Effector memory CD4-positive, alpha-beta T cell (primary cell): ENCODE data around the gene NCAM1.

Experiments used
- DNase-seq, 3 donors: peaks; one replicate each; pipeline ENCODE4 v3.0.0-alpha.2; 2020
- H3K27ac ChIP-seq: 2 replicates; pipeline ENCODE4 v1.7.0; 2013; ENCODE audit warnings: mild to moderate bottlenecking, low read length, moderate library complexity; ENCODE audit not compliant: insufficient read depth, poor library complexity, severe bottlenecking
- H3K27me3 ChIP-seq: replicated peaks from 2 replicates; pipeline ENCODE4 v1.7.0; 2013; ENCODE audit warnings: mild to moderate bottlenecking, low read length; ENCODE audit not compliant: insufficient read depth, control insufficient read depth, poor library complexity, severe bottlenecking
- H3K36me3 ChIP-seq: 2 replicates; pipeline ENCODE4 v1.7.0; 2013; ENCODE audit warnings: mild to moderate bottlenecking, low read length, moderate library complexity; ENCODE audit not compliant: control insufficient read depth, insufficient read depth
- H3K4me1 ChIP-seq: 2 replicates; pipeline ENCODE4 v1.7.0; 2013; ENCODE audit warnings: low read length, mild to moderate bottlenecking; ENCODE audit not compliant: control insufficient read depth, insufficient read depth, poor library complexity, severe bottlenecking
- H3K4me3 ChIP-seq: 2 replicates; pipeline ENCODE4 v1.7.0; 2013; ENCODE audit warnings: low read length, low read depth, mild to moderate bottlenecking; ENCODE audit not compliant: insufficient read depth, poor library complexity, severe bottlenecking
- H3K9me3 ChIP-seq: 2 replicates; pipeline ENCODE4 v1.7.0; 2013; ENCODE audit warnings: mild to moderate bottlenecking, low read length, moderate library complexity; ENCODE audit not compliant: control insufficient read depth

Gene NCAM1

DNA sequence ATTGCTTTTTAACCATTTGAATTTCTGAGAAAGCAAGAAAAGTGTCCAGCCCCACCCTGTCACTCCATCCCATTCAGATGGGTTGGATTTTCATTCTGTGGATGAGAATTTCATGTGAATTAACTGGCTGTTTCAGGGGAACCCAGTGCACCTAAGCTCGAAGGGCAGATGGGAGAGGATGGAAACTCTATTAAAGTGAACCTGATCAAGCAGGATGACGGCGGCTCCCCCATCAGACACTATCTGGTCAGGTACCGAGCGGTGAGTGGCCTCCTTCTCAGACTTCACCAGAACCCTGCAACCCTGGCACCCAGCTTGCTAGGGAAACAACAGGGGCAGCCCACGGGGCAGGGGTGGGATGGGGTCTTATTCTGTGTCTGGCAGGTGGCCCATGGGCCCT, 294.5 kb downstream of the NCAM1 start:
- Histone ChIP-seq H3K4me1 (no peaks in the 10 kb centered on the region), H3K27ac (no peak overlapping the region), H3K4me3 (no peak overlapping the region), H3K36me3 (no peaks in the 10 kb centered on the region), H3K27me3 (no peaks in the 10 kb centered on the region), H3K9me3 (no peaks in the 10 kb centered on the region)
- DNase-seq, result no peak

DNA sequence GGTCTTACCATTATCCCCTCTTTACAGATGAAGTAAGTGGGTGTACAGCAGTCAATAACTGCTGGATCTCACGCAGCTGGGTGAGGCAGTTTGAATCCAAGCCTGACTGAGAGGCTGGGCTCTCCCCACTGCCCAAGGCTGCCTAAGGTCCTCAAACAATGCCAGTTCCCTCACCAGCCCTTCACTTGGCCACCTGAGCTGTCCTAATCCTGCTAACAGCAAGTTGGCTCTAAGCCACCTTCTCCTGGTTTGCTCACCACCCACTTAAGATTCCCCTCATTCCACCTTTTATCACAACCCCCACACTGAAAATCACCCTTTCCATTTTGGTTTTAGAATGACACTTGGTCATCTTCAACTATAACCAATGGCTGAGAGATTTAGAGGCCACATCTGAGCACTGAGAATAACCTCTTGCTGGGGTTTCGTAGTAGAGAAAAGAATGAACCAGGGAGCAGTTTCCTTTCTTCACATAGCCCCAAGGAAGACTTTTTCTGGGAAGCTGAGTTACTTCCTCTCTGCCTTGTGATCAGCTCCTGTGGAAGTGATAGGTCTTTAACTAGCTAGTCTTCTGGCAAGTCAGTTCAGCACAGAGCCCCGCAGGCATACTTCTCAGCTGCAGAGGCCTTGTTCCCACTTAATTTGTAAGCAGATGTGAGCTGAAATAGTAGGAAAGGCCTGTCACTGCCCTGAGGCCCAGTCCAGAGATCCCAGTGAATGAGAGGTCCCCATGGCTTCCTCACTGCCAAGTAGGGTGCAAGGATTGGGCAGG, 295.4 kb downstream of the NCAM1 start:
- Histone ChIP-seq H3K27me3 (no peaks in the 10 kb centered on the region), H3K9me3 (no peaks in the 10 kb centered on the region), H3K27ac (no peak overlapping the region), H3K4me3 (no peak overlapping the region), H3K36me3 (no peaks in the 10 kb centered on the region), H3K4me1 (no peaks in the 10 kb centered on the region)
- no peak for DNase-seq

GRCh38 chr11:113260096-113260425, 298.8 kb downstream of the NCAM1 start:
- Histone ChIP-seq H3K36me3 (no peaks in the 10 kb centered on the region), H3K4me1 (no peaks in the 10 kb centered on the region)
- no peak for DNase-seq

DNA sequence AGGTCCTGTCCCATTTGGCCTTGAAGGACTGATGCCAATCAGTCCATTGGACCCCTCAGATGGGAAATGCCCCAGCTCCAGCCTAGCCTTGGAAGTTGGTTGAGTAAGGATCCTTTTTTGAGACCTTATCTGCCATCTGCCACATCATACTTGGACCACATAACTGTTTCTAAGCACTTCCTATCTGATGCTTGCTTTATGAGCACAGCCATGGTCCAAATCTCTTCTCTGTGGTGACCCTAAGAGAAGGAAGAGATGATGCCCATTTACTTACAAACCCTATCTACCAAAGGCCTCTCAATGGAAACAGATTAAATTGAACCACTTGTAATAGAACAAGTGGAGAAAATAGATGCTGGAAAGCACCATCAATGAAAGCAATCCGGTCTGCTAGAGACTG, 299.3 kb downstream of the NCAM1 start:
- Histone ChIP-seq H3K9me3 (no peaks in the 10 kb centered on the region), H3K27me3 (no peaks in the 10 kb centered on the region), H3K36me3 (no peaks in the 10 kb centered on the region), H3K4me1 (no peaks in the 10 kb centered on the region), H3K4me3 (no peak overlapping the region), H3K27ac (no peak overlapping the region)
- DNase-seq, result no peak

More at GRCh38 chr11:113260096-113260425, 298.8 kb downstream of the NCAM1 start:
- no peak overlapping the region for H3K4me3 ChIP-seq
- no peaks in the 10 kb centered on the region for H3K9me3 ChIP-seq
- H3K27me3 ChIP-seq, result no peaks in the 10 kb centered on the region
- H3K27ac ChIP-seq, result no peak overlapping the region

- H3K4me1 ChIP-seq, result no peaks in the 10 kb centered on the region
- H3K36me3 ChIP-seq, result no peaks in the 10 kb centered on the region
- H3K4me3 ChIP-seq, result no peak overlapping the region
- no peaks in the 10 kb centered on the region for H3K9me3 ChIP-seq
- H3K27me3 ChIP-seq, result no peaks in the 10 kb centered on the region
- no peak for DNase-seq
- H3K27ac ChIP-seq, result no peak overlapping the region
Observed at GRCh38 chr11:113261709-113262475, 300.7 kb downstream of the NCAM1 start.

GRCh38 chr11:113262594-113262993, 301.4 kb downstream of the NCAM1 start:
- Histone ChIP-seq H3K27me3 (no peaks in the 10 kb centered on the region), H3K27ac (no peak overlapping the region), H3K4me3 (no peak overlapping the region), H3K36me3 (no peaks in the 10 kb centered on the region), H3K9me3 (no peaks in the 10 kb centered on the region), H3K4me1 (no peaks in the 10 kb centered on the region)
- DNase-seq, result peak in 1 of 3 donors; percentile 4

DNA sequence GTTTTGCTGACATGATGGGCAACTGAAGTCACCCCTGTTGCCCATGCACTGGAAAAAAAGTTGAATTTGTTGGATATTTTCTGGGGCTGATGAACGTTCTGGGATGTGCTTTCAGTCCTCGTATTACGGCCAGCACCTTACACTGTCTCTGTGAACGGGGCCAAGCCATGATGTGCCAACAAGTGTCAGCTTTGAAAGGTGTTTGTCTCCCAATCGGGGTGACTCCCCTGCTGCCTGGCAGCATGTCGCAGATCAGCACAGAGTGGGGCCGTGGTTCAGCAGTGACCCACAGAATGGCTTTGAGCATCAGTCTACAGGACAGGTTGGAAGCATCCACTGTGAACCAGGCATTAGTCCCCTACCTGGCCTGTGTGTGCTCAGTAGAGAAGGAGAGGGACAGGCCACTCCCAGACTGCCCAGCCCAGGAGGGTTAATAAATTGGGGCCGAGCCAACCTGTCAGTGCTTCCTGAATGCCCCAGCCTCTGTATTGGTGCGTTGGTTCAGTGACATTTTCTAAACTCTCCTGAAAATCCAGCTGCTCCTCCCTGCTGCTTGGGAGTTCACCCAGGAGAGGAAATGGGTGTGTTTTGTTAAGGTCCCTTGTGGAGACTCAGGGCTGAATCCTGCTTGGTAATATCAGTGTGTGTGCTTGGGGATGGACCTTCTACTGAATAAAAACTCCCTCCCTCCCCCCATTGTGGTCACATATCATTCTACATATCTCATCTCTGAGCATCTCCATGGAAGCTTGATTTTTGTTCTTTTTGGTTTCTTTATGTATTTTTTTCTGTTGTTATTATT, 302.4 kb downstream of the NCAM1 start:
- Histone ChIP-seq H3K27ac (no peak overlapping the region), H3K36me3 (no peaks in the 10 kb centered on the region), H3K27me3 (no peaks in the 10 kb centered on the region), H3K4me3 (no peak overlapping the region), H3K9me3 (no peaks in the 10 kb centered on the region), H3K4me1 (no peaks in the 10 kb centered on the region)
- DNase-seq, result no peak

GRCh38 chr11:113265362-113265761, 304.1 kb downstream of the NCAM1 start:
- Histone ChIP-seq H3K4me3 (no peak overlapping the region), H3K27me3 (no peaks in the 10 kb centered on the region), H3K9me3 (no peaks in the 10 kb centered on the region), H3K36me3 (no peaks in the 10 kb centered on the region), H3K4me1 (no peaks in the 10 kb centered on the region), H3K27ac (no peak overlapping the region)
- no peak for DNase-seq

DNA sequence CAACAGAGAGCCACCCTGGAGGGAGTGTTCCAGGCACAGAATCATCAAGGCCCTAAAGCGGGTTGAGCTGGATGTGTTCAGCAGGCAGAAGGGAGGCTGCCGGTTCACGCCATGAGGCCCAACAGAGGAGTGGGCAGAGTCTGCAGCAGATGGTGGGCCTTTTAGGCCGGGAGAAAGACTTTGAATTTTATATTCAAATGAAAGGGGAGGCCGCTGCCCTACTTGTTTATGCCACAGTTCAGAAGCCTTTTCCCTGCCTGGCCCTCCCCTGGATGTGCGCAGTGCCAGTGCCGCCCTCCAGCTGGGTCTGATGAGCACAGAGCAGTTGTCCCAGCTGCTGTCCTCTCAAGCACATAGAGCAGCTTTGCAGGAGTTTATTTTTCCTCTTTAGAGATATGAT, 306.3 kb downstream of the NCAM1 start:
- Histone ChIP-seq H3K36me3 (no peaks in the 10 kb centered on the region), H3K4me3 (no peak overlapping the region), H3K27me3 (no peaks in the 10 kb centered on the region), H3K4me1 (no peaks in the 10 kb centered on the region), H3K27ac (no peak overlapping the region), H3K9me3 (no peaks in the 10 kb centered on the region)
- no peak for DNase-seq

DNA sequence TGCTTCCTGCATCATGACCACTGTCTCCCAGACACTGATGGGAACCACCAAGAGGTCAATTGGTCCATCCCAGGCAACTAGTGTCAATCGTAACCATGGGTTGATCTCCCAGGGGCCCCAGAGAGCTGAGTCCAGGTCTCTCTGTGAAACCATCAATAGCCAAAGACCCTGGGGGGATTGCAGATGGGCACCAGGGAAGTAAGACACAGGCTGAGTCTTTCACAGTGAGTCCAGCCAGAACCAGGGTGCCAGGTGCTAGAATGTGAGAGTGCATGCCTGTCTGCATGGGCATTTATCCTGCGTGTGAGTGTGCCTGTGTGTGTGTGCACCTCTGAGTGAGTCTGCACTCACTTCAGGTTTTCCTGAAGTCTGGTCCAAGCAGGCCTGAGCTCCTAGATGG, 307.9 kb downstream of the NCAM1 start:
- no peak overlapping the region for H3K4me3 ChIP-seq
- H3K27me3 ChIP-seq, result no peaks in the 10 kb centered on the region
- H3K9me3 ChIP-seq, result no peaks in the 10 kb centered on the region
- DNase-seq, result no peak
- no peaks in the 10 kb centered on the region for H3K4me1 ChIP-seq
- no peak overlapping the region for H3K27ac ChIP-seq
- H3K36me3 ChIP-seq, result no peaks in the 10 kb centered on the region
